ENCODE results near the gene PPME1. TPM values are rescaled to one million over a fixed set of nuclear protein-coding genes. Genes with fewer than 3 reads are reported as not detected.

Gene PPME1
- 20.5 and 30.0 TPM in 2 replicates for total RNA-seq

DNA sequence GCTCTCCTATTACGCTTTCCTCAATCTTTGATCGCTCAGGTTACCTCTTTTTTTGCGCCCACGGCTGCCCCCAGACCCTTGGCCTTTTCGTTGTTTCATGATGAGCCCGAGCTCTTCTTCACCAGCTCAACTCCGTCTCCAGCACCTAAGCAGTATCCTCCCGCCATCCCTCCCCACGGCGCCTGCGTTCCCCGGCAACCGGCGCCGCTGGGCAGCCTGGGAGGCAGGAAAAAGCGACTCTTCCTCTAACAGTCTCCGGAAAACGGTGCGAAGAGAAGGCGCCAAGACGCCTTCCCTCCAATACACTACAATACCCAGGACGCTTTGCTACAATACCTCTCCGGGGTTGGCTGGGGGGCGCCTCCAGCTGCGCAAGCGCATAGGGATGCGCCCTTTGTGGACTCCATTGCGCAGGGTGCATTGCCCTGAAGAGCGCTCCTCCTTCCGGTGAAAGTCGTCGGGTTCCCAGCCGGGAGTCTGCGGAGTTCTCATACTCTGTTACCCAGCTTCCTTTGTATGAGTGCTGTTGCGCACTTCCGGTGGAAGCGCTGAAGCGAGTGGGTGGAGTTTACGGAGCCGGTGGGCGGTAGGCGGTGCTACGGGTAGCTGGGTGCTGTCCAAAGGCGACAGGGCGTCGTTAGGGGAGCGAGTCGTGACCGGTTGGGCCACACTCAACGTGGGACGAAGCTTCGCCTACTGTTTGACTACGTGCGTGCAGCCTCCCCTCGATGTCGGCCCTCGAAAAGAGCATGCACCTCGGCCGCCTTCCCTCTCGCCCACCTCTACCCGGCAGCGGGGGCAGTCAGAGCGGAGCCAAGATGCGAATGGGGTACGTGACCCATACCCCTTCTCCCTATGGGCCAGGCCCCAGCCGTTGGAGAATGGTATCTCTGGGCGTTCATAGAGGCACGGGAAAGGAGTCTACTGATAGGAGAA is at the start of gene PPME1, which contains the start of gene C2CD3:
Gene PPME1, plus strand, starts transcription at position 596 of the 936 bp plus-strand sequence. Its CDS starts 133 bp downstream, at position 729.
Gene C2CD3, minus strand, starts transcription at position 309 of the 936 bp plus-strand sequence. Its CDS starts 210 bp downstream, at position 99.

Other genes with a start within 250 kb of the PPME1 start
- 0.15 TPM in 1 of 2 replicates, not detected in the other for gene DNAJB13, start 220.3 kb upstream of the PPME1 start, total RNA-seq
- gene UCP2, start 188.4 kb upstream of the PPME1 start, total RNA-seq = 4.1 and 11.4 TPM in 2 replicates
- 0.07 and 0.54 TPM in 2 replicates for gene UCP3, start 162.2 kb upstream of the PPME1 start, total RNA-seq
- 14.2 and 14.7 TPM in 2 replicates for gene C2CD3, start 287 bp upstream of the PPME1 start, total RNA-seq
- gene P4HA3, start 140.4 kb downstream of the PPME1 start, total RNA-seq = 5.7 and 7.3 TPM in 2 replicates
- 7.3 and 7.5 TPM in 2 replicates for gene PGM2L1, start 227.1 kb downstream of the PPME1 start, total RNA-seq